SH-SY5Y (cell line): ENCODE measurements around the gene BARX1.

Experiments
- GATA2 ChIP-seq: IDR thresholded peaks from 2 replicates; pipeline ENCODE4 v1.6.1; 2011; ENCODE audit warnings: mild to moderate bottlenecking, low read depth, low read length
- GATA3 ChIP-seq: IDR thresholded peaks from 2 replicates; pipeline ENCODE4 v1.6.1; 2011; ENCODE audit warnings: low read depth, mild to moderate bottlenecking, low read length, moderate library complexity

- no peak for TF ChIP-seq GATA2
- no peak for TF ChIP-seq GATA3
These were observed 13.7 kb downstream of the BARX1 start for GRCh38 chr9:93941493-93941892.
